ENCODE measurements around the gene CAPN10. TPM values are rescaled to one million over a fixed set of nuclear protein-coding genes. Genes with fewer than 3 reads are reported as not detected.

The CAPN10 gene
- total RNA-seq, 1 donor from 2014 or later: 67.1 TPM

GRCh38 chr2:240594511-240595380 is 8.2 kb downstream of the CAPN10 start:
- H3K27ac Mint-ChIP-seq (ENCODE audit: unreplicated experiment): no peak overlapping the region
- no peaks in the 10 kb centered on the region for H3K27me3 Mint-ChIP-seq (ENCODE audit: unreplicated experiment)
- H3K9me3 Mint-ChIP-seq (ENCODE audit: unreplicated experiment): no peaks in the 10 kb centered on the region
- H3K4me1 Mint-ChIP-seq (ENCODE audit: low read depth, unreplicated experiment): no peaks in the 10 kb centered on the region
- H3K36me3 Mint-ChIP-seq (ENCODE audit: unreplicated experiment): no peaks in the 10 kb centered on the region
- no peak overlapping the region for H3K4me3 Mint-ChIP-seq (ENCODE audit: unreplicated experiment)
- DNase-seq: peak; percentile 16
- TF ChIP-seq, protein P1, sequence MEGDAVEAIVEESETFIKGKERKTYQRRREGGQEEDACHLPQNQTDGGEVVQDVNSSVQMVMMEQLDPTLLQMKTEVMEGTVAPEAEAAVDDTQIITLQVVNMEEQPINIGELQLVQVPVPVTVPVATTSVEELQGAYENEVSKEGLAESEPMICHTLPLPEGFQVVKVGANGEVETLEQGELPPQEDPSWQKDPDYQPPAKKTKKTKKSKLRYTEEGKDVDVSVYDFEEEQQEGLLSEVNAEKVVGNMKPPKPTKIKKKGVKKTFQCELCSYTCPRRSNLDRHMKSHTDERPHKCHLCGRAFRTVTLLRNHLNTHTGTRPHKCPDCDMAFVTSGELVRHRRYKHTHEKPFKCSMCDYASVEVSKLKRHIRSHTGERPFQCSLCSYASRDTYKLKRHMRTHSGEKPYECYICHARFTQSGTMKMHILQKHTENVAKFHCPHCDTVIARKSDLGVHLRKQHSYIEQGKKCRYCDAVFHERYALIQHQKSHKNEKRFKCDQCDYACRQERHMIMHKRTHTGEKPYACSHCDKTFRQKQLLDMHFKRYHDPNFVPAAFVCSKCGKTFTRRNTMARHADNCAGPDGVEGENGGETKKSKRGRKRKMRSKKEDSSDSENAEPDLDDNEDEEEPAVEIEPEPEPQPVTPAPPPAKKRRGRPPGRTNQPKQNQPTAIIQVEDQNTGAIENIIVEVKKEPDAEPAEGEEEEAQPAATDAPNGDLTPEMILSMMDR (IDR thresholded peaks at IDR 0.05; ENCODE audit: partially characterized antibody, unreplicated experiment): no peak

- Mint-ChIP-seq H3K27ac (ENCODE audit: unreplicated experiment) (no peak overlapping the region), H3K9me3 (ENCODE audit: unreplicated experiment) (no peaks in the 10 kb centered on the region), H3K36me3 (ENCODE audit: unreplicated experiment) (no peaks in the 10 kb centered on the region), H3K4me3 (ENCODE audit: unreplicated experiment) (no peak overlapping the region), H3K4me1 (ENCODE audit: low read depth, unreplicated experiment) (no peaks in the 10 kb centered on the region), H3K27me3 (ENCODE audit: unreplicated experiment) (no peaks in the 10 kb centered on the region)
- TF ChIP-seq, protein P1 (IDR thresholded peaks at IDR 0.05; ENCODE audit: partially characterized antibody, unreplicated experiment): no peak
- DNase-seq: peak; percentile 80
Observed at GRCh38 chr2:240595381-240596079, 9.0 kb downstream of the CAPN10 start.

- no peak for DNase-seq
- H3K27ac Mint-ChIP-seq (ENCODE audit: unreplicated experiment): no peak overlapping the region
Observed at GRCh38 chr2:240596080-240596460, 9.5 kb downstream of the CAPN10 start.

GRCh38 chr2:240596491-240596931 is 10.0 kb downstream of the CAPN10 start:
- no peaks in the 10 kb centered on the region for H3K36me3 Mint-ChIP-seq (ENCODE audit: unreplicated experiment)

More at GRCh38 chr2:240596080-240596460, 9.5 kb downstream of the CAPN10 start:
- H3K36me3 Mint-ChIP-seq (ENCODE audit: unreplicated experiment): no peaks in the 10 kb centered on the region
- no peak overlapping the region for H3K4me3 Mint-ChIP-seq (ENCODE audit: unreplicated experiment)
- no peaks in the 10 kb centered on the region for H3K4me1 Mint-ChIP-seq (ENCODE audit: low read depth, unreplicated experiment)
- H3K9me3 Mint-ChIP-seq (ENCODE audit: unreplicated experiment): no peaks in the 10 kb centered on the region
- no peaks in the 10 kb centered on the region for H3K27me3 Mint-ChIP-seq (ENCODE audit: unreplicated experiment)
- TF ChIP-seq, protein P1 (IDR thresholded peaks at IDR 0.05; ENCODE audit: partially characterized antibody, unreplicated experiment): no peak

More at GRCh38 chr2:240596491-240596931, 10.0 kb downstream of the CAPN10 start:
- H3K9me3 Mint-ChIP-seq (ENCODE audit: unreplicated experiment): no peaks in the 10 kb centered on the region
- no peaks in the 10 kb centered on the region for H3K4me1 Mint-ChIP-seq (ENCODE audit: low read depth, unreplicated experiment)
- DNase-seq: peak; percentile 17
- TF ChIP-seq, protein P1 (IDR thresholded peaks at IDR 0.05; ENCODE audit: partially characterized antibody, unreplicated experiment): no peak
- no peaks in the 10 kb centered on the region for H3K27me3 Mint-ChIP-seq (ENCODE audit: unreplicated experiment)
- H3K4me3 Mint-ChIP-seq (ENCODE audit: unreplicated experiment): no peak overlapping the region
- H3K27ac Mint-ChIP-seq (ENCODE audit: unreplicated experiment): no peak overlapping the region

All from glutamatergic neuron (in vitro differentiated cells).